Activated naive CD8-positive, alpha-beta T cell treated with anti-CD3 and anti-CD28 coated beads for 36 hours (primary cell): ENCODE measurements around the gene GLMN. TPM values are rescaled to one million over a fixed set of nuclear protein-coding genes. Genes with fewer than 3 reads are reported as not detected.
A peak's percentile ranks its signal among the peaks of the same experiment; 100 is the strongest.
"Not testable (repeated sequence)": the region's sequence is repeated elsewhere in the genome, so short reads cannot be mapped to it uniquely, and the experiment has no call there.

Experiments
- DNase-seq: peaks from one replicate; pipeline ENCODE4 v3.0.0; 2021
- H3K27ac Mint-ChIP-seq: one replicate; pipeline ENCODE4 v1.8.0; 2022; ENCODE audit warnings: mild to moderate bottlenecking, moderate library complexity, mixed read lengths
- H3K27me3 Mint-ChIP-seq: one replicate; pipeline ENCODE4 v1.8.0; 2022; ENCODE audit warnings: mild to moderate bottlenecking, mixed read lengths
- H3K36me3 Mint-ChIP-seq: one replicate; pipeline ENCODE4 v1.8.0; 2021; ENCODE audit warnings: mild to moderate bottlenecking, mixed read lengths
- H3K4me1 Mint-ChIP-seq: one replicate; pipeline ENCODE4 v1.8.0; 2021; ENCODE audit warnings: mixed read lengths
- H3K4me3 Mint-ChIP-seq: one replicate; pipeline ENCODE4 v1.8.0; 2022; ENCODE audit warnings: mild to moderate bottlenecking, moderate library complexity, mixed read lengths
- H3K9me3 Mint-ChIP-seq: one replicate; pipeline ENCODE4 v1.8.0; 2022; ENCODE audit warnings: mixed read lengths
- total RNA-seq, 2 experiments: library from RNA; stranded (reverse); gene quantifications; one replicate each; pipeline ENCODE4 v1.2.3, GENCODE V29; 2021

The GLMN gene
- total RNA-seq, 2 experiments from 2014 or later = 18.1 to 20.1 TPM

- not testable (repeated sequence) for H3K4me3 Mint-ChIP-seq, H3K4me1 Mint-ChIP-seq, H3K27me3 Mint-ChIP-seq, H3K27ac Mint-ChIP-seq, DNase-seq
- Mint-ChIP-seq H3K36me3 (peaks cover 69% of the 10 kb centered on the region), H3K9me3 (peaks cover 19% of the 10 kb centered on the region)
Measured at GRCh38 chr1:92254714-92255113, 44.1 kb downstream of the GLMN start.

- Mint-ChIP-seq H3K36me3 (peaks cover 6% of the 10 kb centered on the region), H3K9me3 (no peaks in the 10 kb centered on the region), H3K27me3 (no peaks in the 10 kb centered on the region), H3K4me3 (no peak overlapping the region), H3K4me1 (no peaks in the 10 kb centered on the region), H3K27ac (no peak overlapping the region)
- DNase-seq = no peak
Measured at GRCh38 chr1:92244376-92244775, 54.4 kb downstream of the GLMN start.

DNA sequence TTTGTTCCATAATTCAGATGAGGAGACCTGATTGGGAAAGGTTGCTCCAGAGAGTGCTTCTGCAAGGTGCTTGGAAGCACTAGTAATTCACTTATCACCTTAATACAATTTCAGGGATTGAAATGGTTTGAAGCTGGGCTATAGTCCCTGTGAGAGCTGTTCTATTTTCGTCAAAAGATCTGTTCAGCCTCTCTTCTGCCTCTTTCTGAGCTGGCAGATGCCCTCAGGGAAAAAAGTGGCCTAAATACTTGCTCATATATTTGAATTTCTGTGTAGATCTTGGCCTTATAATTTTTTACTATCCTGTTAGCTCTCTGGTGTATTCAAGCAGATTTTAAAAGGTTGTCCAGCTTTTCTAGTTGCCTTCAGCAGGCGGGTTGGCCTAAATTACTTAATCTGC is 58.8 kb downstream of the GLMN start:
- Mint-ChIP-seq H3K4me1 (no peaks in the 10 kb centered on the region), H3K27me3 (no peaks in the 10 kb centered on the region), H3K4me3 (no peak overlapping the region), H3K36me3 (peaks cover 3% of the 10 kb centered on the region), H3K9me3 (no peaks in the 10 kb centered on the region), H3K27ac (no peak overlapping the region)
- no peak for DNase-seq

DNA sequence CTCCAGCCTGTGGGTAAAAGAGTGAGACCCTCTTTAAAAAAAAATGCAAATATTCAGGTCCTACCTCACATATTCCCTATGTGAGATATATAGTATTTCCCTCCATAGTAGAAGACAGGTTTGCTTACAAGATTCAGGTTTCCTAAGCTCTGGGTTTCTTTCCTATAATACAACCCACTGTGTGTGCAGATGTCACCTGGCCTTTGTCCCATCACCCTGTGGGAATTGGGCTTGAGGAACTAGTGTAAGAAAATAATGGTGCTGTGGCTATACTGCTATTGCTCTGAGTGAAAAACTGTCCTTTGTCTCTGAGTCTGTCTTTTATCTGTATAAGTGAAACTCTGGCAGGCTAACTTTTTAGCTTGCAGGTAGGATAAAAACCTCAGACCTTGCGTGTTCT is 68.1 kb downstream of the GLMN start:
- H3K4me1 Mint-ChIP-seq = no peaks in the 10 kb centered on the region
- H3K27me3 Mint-ChIP-seq = no peaks in the 10 kb centered on the region
- DNase-seq = no peak
- H3K9me3 Mint-ChIP-seq = peaks cover 1% of the 10 kb centered on the region
- no peaks in the 10 kb centered on the region for H3K36me3 Mint-ChIP-seq
- no peak overlapping the region for H3K27ac Mint-ChIP-seq
- H3K4me3 Mint-ChIP-seq = no peak overlapping the region

- DNase-seq = no peak
- no peak overlapping the region for H3K27ac Mint-ChIP-seq
- no peaks in the 10 kb centered on the region for H3K4me1 Mint-ChIP-seq
- H3K9me3 Mint-ChIP-seq = peaks cover 1% of the 10 kb centered on the region
- H3K36me3 Mint-ChIP-seq = no peaks in the 10 kb centered on the region
- no peaks in the 10 kb centered on the region for H3K27me3 Mint-ChIP-seq
- H3K4me3 Mint-ChIP-seq = no peak overlapping the region
Measured at GRCh38 chr1:92228401-92228800, 70.4 kb downstream of the GLMN start.

- Mint-ChIP-seq H3K27me3 (no peaks in the 10 kb centered on the region), H3K27ac (no peak overlapping the region), H3K36me3 (no peaks in the 10 kb centered on the region), H3K4me1 (no peaks in the 10 kb centered on the region), H3K4me3 (no peak overlapping the region), H3K9me3 (peaks cover 2% of the 10 kb centered on the region)
- DNase-seq = no peak
Measured at GRCh38 chr1:92219028-92219427, 79.8 kb downstream of the GLMN start.

GRCh38 chr1:92218559-92218958 is 80.2 kb downstream of the GLMN start:
- Mint-ChIP-seq H3K36me3 (no peaks in the 10 kb centered on the region), H3K27me3 (no peaks in the 10 kb centered on the region), H3K27ac (no peak overlapping the region), H3K4me1 (no peaks in the 10 kb centered on the region), H3K4me3 (no peak overlapping the region), H3K9me3 (peaks cover 2% of the 10 kb centered on the region)
- no peak for DNase-seq

DNA sequence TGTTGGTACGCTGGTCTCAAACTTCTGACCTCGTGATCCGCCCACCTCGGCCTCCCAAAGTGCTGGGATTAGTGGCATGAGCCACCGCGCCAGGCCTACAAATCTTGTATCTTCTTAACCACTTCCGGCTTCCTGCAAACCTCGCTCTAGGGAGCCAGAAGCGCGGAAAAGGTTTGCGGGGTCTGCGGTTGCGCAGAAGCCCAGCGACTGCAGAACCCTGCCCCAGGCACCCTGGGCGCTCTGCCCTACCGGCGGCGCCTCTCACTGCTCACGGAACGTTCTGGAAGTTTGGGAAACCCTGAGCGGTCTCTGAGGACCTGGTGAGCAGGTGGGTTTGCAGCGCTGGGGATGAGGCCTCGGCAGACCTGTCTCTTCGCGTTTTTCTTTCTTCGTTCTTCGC is 81.1 kb downstream of the GLMN start, which contains the start of gene C1orf146:
C1orf146 (plus strand) TSS at position 195 of the 400 bp plus-strand sequence. CDS start 13,506 bp downstream, outside the sequence.
- no peaks in the 10 kb centered on the region for H3K36me3 Mint-ChIP-seq
- H3K4me3 Mint-ChIP-seq = no peak within 1 kb of the TSS
- H3K4me1 Mint-ChIP-seq = no peaks in the 10 kb centered on the region
- no peaks in the 10 kb centered on the region for H3K27me3 Mint-ChIP-seq
- H3K9me3 Mint-ChIP-seq = no peaks in the 10 kb centered on the region
- no peak within 1 kb of the TSS for H3K27ac Mint-ChIP-seq
- DNase-seq = no peak

DNA sequence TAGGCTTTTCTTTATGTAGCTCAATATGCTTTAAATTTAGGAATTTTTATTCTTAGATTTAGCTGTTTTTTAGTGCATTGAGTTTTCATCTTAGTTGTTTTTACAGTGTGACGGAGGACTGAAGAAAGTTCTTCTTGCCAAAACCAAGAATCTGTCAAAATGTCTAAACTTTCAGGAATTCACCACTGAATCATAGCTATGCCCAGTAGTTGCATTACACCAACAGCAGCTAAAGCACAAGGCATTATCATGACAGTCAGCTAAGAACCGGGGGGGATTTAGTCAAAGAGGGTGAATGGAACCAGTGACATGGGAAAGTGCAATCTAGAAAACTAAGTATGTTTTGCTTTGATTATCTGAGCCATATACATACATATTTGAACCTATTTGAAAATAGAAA is 87.6 kb downstream of the GLMN start:
- Mint-ChIP-seq H3K4me3 (no peak overlapping the region), H3K4me1 (peaks cover 6% of the 10 kb centered on the region), H3K27me3 (no peaks in the 10 kb centered on the region), H3K36me3 (peaks cover 2% of the 10 kb centered on the region), H3K9me3 (no peaks in the 10 kb centered on the region), H3K27ac (peak overlapping the region; percentile 54)
- no peak for DNase-seq

- Mint-ChIP-seq H3K27me3 (no peaks in the 10 kb centered on the region), H3K4me3 (no peak overlapping the region), H3K9me3 (no peaks in the 10 kb centered on the region), H3K27ac (no peak overlapping the region), H3K4me1 (peaks cover 6% of the 10 kb centered on the region), H3K36me3 (peaks cover 2% of the 10 kb centered on the region)
- DNase-seq = no peak
Measured at GRCh38 chr1:92210701-92211100, 88.1 kb downstream of the GLMN start.

- no peak overlapping the region for H3K4me3 Mint-ChIP-seq
- peaks cover 9% of the 10 kb centered on the region for H3K4me1 Mint-ChIP-seq
- no peaks in the 10 kb centered on the region for H3K27me3 Mint-ChIP-seq
- peaks cover 8% of the 10 kb centered on the region for H3K9me3 Mint-ChIP-seq
- H3K36me3 Mint-ChIP-seq = peaks cover 3% of the 10 kb centered on the region
- DNase-seq = no peak
- H3K27ac Mint-ChIP-seq = no peak overlapping the region
Measured at GRCh38 chr1:92203105-92203504, 95.7 kb downstream of the GLMN start.

GRCh38 chr1:92201973-92202372 is 96.8 kb downstream of the GLMN start:
- no peak for DNase-seq
- H3K27me3 Mint-ChIP-seq = no peaks in the 10 kb centered on the region
- H3K9me3 Mint-ChIP-seq = peaks cover 8% of the 10 kb centered on the region
- peak overlapping the region; percentile 21 for H3K27ac Mint-ChIP-seq
- H3K4me1 Mint-ChIP-seq = peaks cover 9% of the 10 kb centered on the region
- H3K4me3 Mint-ChIP-seq = no peak overlapping the region
- H3K36me3 Mint-ChIP-seq = peaks cover 3% of the 10 kb centered on the region

Other genes with a start within 250 kb of the GLMN start
- under 1 TPM in 1 of 2 experiments, not detected in 1; 0.37 TPM for gene SETSIP, start 223.6 kb downstream of the GLMN start, total RNA-seq
- 1 to 10 TPM in 1 of 2 experiments, under 1 TPM in 1; 0.93 to 1.1 TPM for gene BTBD8, start 218.6 kb downstream of the GLMN start, total RNA-seq
- gene C1orf146, start 81.1 kb downstream of the GLMN start, total RNA-seq = not detected
- 10 to 100 TPM; 34.5 to 36.3 TPM for gene RPAP2, start 72 bp upstream of the GLMN start, total RNA-seq
- gene GFI1, start 187.9 kb upstream of the GLMN start, total RNA-seq = 10 to 100 TPM; 79.7 to 85.0 TPM